Measurements from ENCODE around the gene ZNF735. TPM values are rescaled to one million over a fixed set of nuclear protein-coding genes. Genes with fewer than 3 reads are reported as not detected.
A peak's percentile ranks its signal among the peaks of the same experiment; 100 is the strongest.
"Not testable (repeated sequence)": the region's sequence is repeated elsewhere in the genome, so short reads cannot be mapped to it uniquely, and the experiment has no call there.

ZNF735 gene
- total RNA-seq, 1 donor from 2014 or later = not detected

- Mint-ChIP-seq H3K36me3 (ENCODE audit: unreplicated experiment) (no peaks in the 10 kb centered on the region), H3K4me1 (ENCODE audit: unreplicated experiment) (no peaks in the 10 kb centered on the region), H3K27me3 (ENCODE audit: unreplicated experiment) (no peaks in the 10 kb centered on the region), H3K9me3 (ENCODE audit: unreplicated experiment) (peaks cover 33% of the 10 kb centered on the region), H3K27ac (ENCODE audit: unreplicated experiment) (no peak overlapping the region), H3K4me3 (ENCODE audit: unreplicated experiment) (no peak overlapping the region)
- TF ChIP-seq CTCF (IDR thresholded peaks at IDR 0.05) = no peak
- no peak for DNase-seq (ENCODE audit: extremely low spot score, unreplicated experiment)
These were observed 14.8 kb upstream of the ZNF735 start for GRCh38 chr7:64192148-64192704.

DNA sequence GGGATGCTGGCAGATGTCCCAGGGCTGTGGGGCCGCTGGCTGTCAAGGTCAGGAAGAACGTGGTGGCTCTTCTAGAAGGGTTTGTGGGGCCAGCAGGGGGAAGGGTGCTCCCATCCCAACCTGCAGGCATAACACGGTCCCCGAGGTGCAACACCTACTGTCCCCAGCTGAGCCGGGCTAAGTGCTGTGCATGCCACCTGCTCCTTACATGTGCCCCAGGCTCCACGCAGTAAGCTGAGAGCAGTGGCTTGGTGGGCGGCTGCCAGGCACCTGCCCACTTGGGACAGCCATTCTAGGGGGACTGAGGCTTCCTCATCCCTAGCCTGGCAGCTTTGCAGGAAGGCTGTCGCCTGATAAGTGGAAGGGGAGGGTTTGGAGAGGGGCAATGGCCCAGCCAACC lies 14.2 kb upstream of the ZNF735 start:
- Mint-ChIP-seq H3K27me3 (ENCODE audit: unreplicated experiment) (no peaks in the 10 kb centered on the region), H3K9me3 (ENCODE audit: unreplicated experiment) (peaks cover 33% of the 10 kb centered on the region), H3K4me3 (ENCODE audit: unreplicated experiment) (no peak overlapping the region), H3K4me1 (ENCODE audit: unreplicated experiment) (no peaks in the 10 kb centered on the region), H3K27ac (ENCODE audit: unreplicated experiment) (no peak overlapping the region), H3K36me3 (ENCODE audit: unreplicated experiment) (no peaks in the 10 kb centered on the region)
- DNase-seq (ENCODE audit: extremely low spot score, unreplicated experiment) = no peak
- TF ChIP-seq CTCF (IDR thresholded peaks at IDR 0.05) = no peak

DNA sequence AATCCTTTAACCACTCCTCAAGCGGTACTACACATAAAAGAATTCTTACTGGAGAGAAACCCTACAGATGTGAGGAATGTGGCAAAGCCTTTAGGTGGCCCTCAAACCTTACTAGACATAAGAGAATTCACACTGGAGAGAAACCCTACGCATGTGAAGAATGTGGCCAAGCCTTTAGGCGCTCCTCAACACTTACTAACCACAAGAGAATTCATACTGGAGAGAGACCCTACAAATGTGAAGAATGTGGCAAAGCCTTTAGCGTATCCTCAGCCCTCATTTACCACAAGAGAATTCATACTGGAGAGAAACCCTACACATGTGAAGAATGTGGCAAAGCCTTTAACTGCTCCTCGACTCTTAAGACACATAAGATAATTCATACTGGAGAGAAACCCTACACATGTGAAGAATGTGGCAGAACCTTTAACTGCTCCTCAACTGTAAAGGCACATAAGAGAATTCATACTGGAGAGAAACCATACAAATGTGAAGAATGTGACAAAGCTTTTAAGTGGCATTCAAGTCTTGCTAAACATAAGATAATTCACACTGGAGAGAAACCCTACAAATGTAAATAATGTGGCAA lies 12.8 kb downstream of the ZNF735 start:
- DNase-seq (ENCODE audit: extremely low spot score, unreplicated experiment) = peak; percentile 2
- H3K9me3 Mint-ChIP-seq (ENCODE audit: unreplicated experiment) = peaks cover 52% of the 10 kb centered on the region
- H3K4me3 Mint-ChIP-seq (ENCODE audit: unreplicated experiment); H3K36me3 Mint-ChIP-seq (ENCODE audit: unreplicated experiment); H3K27ac Mint-ChIP-seq (ENCODE audit: unreplicated experiment); H3K27me3 Mint-ChIP-seq (ENCODE audit: unreplicated experiment); H3K4me1 Mint-ChIP-seq (ENCODE audit: unreplicated experiment): not testable (repeated sequence)

DNA sequence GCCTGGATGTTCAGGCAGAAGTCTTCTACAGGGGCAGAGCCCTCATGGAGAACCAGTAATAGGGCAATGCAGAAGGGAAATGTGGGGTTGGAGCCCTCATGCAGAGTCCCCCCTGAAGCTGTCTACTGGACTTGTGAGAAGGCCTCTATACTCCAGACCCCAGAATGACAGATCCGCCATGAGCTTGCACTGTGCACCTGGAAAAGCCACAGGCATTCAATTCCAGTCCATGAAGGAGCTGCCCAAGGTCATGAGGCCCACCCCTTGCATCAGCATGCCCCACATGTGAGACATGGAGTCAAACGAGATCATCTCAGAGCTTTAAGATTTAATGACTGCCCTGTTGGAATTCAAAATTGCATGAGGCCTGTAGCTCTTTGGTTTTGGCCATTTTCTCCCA lies 16.4 kb downstream of the ZNF735 start:
- TF ChIP-seq CTCF (IDR thresholded peaks at IDR 0.05) = no peak
- H3K9me3 Mint-ChIP-seq (ENCODE audit: unreplicated experiment) = peaks cover 45% of the 10 kb centered on the region
- peak; percentile 64 for DNase-seq (ENCODE audit: extremely low spot score, unreplicated experiment)
- H3K27ac Mint-ChIP-seq (ENCODE audit: unreplicated experiment) = no peak overlapping the region
- H3K4me1 Mint-ChIP-seq (ENCODE audit: unreplicated experiment) = no peaks in the 10 kb centered on the region
- no peaks in the 10 kb centered on the region for H3K36me3 Mint-ChIP-seq (ENCODE audit: unreplicated experiment)
- no peaks in the 10 kb centered on the region for H3K27me3 Mint-ChIP-seq (ENCODE audit: unreplicated experiment)
- H3K4me3 Mint-ChIP-seq (ENCODE audit: unreplicated experiment) = no peak overlapping the region

DNA sequence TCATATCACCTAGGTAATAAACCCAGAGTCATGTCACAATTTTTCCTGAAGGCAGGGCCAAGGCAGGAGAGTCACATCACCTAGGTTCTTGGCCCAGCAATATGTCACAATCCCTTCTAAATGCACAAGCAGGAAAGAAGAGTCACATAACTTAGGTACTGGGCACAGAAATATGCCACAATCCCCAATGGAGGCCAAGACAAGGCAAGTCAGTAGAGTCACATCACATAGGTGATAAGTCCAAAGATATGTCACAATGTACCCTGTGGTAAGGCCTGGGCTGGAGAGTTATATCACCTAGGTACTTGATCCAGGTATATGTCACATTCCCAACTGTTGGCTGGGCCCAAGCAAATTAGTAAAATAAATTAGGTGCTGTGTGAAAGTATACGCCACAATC lies 21.2 kb downstream of the ZNF735 start, which contains the start of gene ZNF679:
TSS of gene ZNF679 (plus strand) at position 301 of the 400 bp plus-strand sequence. CDS start 20,644 bp downstream, outside the sequence.
- not testable (repeated sequence) for H3K4me1 Mint-ChIP-seq (ENCODE audit: unreplicated experiment); H3K27ac Mint-ChIP-seq (ENCODE audit: unreplicated experiment); H3K4me3 Mint-ChIP-seq (ENCODE audit: unreplicated experiment); H3K36me3 Mint-ChIP-seq (ENCODE audit: unreplicated experiment); DNase-seq (ENCODE audit: extremely low spot score, unreplicated experiment); H3K27me3 Mint-ChIP-seq (ENCODE audit: unreplicated experiment)
- H3K9me3 Mint-ChIP-seq (ENCODE audit: unreplicated experiment) = peaks cover 27% of the 10 kb centered on the region

DNA sequence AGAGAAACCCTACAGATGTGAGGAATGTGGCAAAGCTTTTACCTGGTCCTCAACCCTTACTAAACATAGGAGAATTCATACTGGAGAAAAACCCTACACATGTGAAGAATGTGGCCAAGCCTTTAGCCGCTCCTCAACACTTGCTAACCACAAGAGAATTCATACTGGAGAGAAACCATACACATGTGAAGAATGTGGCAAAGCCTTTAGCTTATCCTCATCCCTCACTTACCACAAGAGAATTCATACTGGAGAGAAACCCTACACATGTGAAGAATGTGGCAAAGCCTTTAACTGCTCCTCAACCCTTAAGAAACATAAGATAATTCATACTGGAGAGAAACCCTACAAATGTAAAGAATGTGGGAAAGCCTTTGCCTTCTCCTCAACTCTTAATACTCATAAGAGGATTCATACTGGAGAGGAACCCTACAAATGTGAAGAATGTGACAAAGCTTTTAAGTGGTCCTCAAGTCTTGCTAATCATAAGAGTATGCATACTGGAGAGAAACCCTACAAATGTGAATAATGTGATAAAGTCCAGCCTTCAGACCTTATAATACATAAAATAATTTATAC lies 59.4 kb downstream of the ZNF735 start:
- peaks cover 40% of the 10 kb centered on the region for H3K9me3 Mint-ChIP-seq (ENCODE audit: unreplicated experiment)
- no peaks in the 10 kb centered on the region for H3K4me1 Mint-ChIP-seq (ENCODE audit: unreplicated experiment)

More for the DNA sequence above, 59.4 kb downstream of the ZNF735 start:
- no peak for DNase-seq (ENCODE audit: extremely low spot score, unreplicated experiment)
- Mint-ChIP-seq H3K36me3 (ENCODE audit: unreplicated experiment) (no peaks in the 10 kb centered on the region), H3K4me3 (ENCODE audit: unreplicated experiment) (no peak overlapping the region), H3K27me3 (ENCODE audit: unreplicated experiment) (no peaks in the 10 kb centered on the region), H3K27ac (ENCODE audit: unreplicated experiment) (no peak overlapping the region)
- TF ChIP-seq CTCF (IDR thresholded peaks at IDR 0.05) = no peak

Measured in osteocyte (in vitro differentiated cells).